Measurements from ENCODE around the gene TRNP1.

Gene TRNP1

DNA sequence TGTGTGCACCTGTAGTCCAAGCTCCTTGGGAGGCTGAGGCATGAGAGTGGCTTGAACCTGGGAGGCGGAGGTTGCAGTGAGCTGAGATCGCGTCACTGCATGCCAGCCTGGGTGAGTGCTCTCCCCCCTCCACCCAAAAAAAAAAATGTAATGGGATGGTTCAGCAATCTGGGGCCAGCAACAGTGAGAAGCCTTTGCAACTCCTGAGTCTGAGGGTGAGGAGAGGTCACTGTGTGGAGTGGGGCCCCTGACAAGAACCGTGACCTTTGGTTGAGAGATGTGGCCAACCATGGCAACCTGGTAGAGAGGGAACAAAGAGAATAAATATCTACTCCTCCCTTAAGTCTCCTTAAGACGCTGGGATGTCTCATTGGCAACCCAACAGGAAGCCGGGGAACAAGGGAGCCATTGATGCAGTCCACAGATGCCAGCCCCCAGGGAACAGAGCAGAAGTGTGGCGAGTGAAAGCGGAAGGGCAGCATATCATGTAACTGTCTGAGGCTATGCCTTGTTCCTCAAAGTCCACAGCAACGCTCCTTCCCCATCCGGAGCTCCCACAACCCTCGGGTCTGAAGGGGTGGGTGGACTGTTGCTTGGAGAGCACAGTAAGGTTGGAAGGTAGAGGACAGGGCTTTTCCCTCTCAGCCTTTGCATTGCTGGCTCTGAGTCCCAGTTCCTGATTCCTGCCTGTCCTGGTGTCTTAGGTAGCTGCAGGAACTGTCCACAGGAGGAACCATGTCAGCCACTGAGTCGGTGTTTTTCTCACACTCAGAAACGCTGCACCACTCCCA lies 8.3 kb downstream of the TRNP1 start:
- no peak for DNase-seq (ENCODE audit: low spot score)

DNA sequence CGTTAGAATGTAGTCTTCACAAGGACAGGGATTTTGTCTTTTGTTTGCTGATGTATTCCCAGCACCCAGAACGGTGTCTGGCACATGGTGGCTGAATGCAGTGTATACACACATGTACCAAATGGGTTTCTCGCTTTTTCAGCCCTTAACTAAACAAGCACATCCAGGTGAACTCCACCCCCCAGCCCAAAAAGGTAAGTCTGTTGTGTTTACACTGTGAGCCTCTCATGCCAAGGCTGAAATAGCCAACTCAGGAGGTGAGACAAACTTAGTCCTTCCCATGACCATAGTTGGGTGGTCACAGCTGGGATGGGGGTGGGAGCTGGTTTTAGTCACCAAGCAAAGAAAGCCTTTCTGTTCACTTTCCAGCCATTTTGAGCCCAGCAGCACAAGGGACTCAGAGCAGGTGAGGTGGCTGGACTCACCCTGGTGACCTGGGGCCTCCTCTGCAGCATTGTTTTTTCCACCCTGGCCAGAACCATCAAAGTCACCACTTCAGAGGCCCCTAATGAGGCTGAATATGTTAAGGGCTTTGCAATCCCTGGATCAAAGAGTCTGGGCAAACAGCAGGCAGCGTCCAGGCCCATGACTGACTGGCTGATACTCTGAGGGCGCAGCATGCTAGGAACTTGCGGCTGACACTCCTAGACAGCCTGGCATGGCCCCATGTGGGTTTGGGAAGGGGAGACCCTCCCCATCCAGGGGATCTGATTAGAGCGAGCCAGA lies 10.4 kb downstream of the TRNP1 start:
- DNase-seq (ENCODE audit: low spot score), result no peak

DNA sequence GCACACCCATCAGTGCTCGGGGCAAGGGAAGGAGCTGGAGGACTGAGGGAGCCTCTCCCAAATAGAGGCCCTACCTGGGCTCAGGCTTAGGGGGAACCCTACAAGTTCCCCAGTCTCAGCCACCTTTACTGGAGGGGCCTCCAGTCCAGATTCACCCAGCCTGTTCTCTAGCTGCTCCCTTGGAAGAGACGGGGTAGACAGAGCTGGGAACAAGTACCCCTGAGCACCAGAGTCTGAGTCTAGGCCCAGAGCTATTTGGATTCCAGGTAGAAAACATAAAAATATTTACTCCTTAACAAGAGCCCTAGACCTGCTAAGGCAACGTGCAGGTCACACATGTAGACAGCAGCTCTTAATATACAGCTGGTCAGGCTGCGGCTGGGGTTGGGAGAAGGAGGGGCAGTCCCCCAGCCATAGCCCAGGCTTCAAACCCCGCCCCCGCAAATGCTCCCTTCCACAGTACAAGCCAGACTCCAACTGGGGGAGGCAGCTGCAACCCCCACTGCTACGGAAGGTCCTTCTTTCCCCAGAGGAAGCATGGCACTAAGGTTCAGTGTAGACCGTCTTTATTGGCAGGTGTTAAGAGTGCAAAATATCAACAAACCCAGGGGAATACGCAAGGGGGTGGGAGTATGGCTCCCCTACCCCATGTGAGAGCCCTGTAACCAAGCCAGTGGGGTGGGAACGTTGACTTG lies 11.1 kb downstream of the TRNP1 start:
- no peak for DNase-seq (ENCODE audit: low spot score)

DNA sequence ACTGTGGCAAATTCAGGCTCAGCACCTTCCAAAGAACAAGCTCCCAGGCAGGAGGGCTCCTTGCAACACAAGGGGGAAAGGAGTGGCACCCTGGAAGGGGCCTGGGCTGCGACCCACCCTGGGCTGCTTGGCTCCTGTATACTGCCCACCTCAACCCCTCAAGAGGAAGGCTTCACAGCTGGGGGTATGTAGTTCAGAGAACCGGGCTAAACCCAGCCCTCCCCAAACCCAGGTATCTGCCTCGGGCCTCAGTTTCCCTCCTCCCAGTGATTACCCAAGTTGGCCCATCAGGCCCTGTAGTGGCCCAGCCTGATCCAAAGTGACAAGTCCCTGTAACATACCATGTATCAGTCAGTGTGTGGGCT lies 11.7 kb downstream of the TRNP1 start:
- no peak for DNase-seq (ENCODE audit: low spot score)

DNA sequence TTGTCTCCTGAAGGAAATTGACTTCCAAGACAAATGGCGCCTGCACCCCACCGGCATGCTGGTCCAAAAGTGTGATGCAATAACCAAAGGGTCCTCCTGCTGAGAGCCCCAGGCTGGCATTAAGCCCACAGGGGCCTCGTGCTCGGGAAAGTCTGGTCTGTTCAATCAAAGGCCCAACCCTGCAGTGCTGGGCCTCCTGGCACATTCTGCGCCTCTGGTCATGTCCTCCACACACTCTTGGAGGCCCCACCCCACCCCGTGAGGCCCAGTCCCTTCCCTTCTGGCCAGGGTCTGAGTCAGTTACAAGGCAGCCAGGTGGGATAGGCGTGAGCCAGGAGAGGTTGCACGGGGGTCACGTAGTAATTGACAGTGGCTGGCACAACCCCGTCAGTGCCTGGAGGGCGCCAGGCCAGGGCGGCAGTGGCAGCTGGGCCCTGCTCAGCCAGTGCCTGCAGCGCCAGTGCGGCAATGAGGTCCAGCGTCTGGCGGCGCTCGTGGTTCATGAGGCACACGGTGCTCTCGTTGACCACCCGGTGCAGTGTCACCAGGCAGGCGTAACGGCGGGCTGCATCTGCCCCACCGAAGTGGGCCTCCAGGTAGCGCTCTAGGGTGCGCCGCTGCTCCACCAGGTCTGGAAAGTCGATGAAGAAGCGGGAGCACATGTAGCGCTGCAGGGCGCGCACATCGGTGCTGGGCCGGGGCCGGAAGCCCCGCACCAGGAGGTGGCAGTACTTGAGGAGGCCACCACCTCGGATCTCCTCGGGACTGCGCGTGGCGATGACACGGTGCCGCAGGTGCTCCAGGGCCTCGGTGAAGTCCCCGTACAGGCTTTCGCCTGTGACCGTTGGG lies 12.4 kb downstream of the TRNP1 start:
- DNase-seq (ENCODE audit: low spot score), result no peak

DNA sequence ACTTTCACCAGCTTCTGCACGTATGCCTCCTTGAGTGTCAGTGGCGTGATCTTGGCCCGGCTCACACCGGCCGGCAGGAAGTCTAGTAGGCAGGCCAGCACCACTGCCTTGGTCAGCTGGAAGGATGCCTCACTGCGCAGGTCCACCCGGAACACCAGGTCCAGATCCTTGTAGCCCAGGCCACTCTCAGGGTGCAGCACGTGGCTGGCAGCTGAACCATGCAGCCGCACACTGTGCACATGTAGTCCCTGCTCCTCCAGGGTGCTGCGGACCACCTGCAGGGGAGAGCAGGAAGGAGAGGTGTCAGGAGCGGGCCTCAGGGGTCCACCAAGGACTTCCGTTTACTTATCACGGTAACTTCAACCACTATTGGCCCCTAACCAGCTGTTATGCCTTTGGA lies 13.2 kb downstream of the TRNP1 start:
- no peak for DNase-seq (ENCODE audit: low spot score)

DNA sequence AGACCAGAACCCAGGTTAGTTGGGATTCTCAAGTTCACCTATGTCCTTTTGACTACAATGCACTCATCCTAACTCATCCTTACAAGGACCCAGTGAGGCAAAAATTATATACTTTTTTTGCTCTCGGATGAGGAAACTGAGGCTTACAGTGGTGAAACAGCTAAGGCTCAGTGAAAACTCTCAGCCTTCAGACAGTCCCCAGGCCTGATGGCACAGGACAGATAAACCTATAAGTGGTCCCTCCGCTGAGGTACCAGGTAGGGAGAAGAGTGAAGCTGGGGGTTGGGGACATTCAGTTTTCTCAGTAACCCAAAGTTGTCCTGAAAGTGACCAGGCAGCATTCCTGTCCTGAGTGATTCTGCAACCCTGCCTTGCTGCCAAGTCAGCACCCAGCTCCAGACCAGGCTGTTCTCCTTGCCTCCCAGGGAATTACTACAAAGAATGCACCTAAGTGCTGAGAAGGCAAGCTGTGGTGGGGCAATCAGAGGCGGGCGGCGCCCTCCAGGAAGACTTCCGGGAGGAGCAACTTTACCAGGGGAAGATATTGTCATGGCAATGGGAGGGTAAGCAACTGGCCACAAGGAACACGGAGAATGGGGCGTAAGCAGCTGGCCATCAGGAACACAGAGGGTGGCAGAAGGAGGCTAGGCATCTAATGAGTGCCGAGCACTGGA lies 14.6 kb downstream of the TRNP1 start:
- no peak for DNase-seq (ENCODE audit: low spot score)

DNA sequence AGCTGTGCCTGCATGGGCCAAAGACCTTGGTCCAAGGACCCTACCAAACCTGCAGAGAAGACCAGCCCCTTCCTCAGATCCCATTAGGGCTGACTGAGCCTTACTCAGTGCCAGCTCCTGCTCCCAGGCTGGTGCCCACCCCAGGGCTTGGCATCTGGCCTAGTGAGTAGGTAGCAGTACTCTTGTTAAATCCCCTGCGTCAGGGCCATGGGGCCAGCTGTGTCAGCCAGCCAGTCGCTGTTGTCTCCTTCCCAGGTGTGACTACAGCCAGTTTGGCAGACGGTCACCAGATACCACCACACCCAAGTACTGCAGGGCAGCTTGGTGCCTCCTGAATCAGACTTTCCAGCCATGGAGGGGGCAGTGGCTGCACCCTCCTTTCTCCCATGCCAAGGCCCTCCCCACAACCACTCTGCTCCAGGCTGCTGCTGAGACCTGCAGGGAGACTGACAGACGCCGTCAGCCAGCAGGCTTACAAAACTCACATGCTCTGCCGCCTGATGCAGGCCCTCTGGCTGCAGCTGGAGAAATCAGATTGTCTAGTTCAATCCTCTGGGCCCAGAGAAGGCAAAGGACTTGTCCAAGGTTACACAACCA lies 16.2 kb downstream of the TRNP1 start:
- no peak for DNase-seq (ENCODE audit: low spot score)

DNA sequence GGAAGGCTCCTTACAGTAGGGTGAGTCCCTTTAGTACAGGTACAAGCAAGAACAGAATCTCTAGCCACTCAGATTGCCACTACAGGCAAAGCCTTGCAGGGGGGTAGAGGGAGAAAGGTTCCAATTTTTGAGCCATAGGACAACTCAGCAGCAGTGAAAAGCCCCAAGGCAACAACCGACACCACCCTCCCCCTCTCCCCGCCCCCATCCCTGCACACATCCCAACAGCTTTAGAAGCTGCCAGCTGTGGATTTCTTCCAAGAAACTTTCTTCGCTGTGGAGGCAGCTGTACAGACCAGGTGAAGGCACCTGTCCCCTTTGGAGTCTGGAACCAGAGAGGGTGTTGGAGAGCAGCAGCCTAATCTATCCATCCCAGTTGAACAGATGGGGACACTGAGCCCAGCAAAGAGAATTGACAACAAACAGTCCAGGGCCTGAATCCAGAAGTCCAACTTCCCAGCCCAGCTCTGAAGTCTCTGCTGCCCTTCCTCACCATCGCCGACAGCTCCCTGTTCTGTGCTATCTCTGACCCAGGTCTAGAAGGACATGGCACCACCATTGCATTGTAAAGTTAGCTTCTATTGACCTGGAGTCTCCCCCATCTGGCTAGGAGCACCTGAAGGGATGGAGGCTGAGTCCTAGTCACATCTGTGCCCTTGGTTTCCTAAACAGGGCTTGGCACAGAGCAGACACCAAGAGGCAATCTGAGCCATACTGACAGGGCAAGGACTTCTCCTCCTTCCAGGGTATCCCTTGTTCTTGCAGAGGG lies 16.9 kb downstream of the TRNP1 start:
- no peak for DNase-seq (ENCODE audit: low spot score)

DNA sequence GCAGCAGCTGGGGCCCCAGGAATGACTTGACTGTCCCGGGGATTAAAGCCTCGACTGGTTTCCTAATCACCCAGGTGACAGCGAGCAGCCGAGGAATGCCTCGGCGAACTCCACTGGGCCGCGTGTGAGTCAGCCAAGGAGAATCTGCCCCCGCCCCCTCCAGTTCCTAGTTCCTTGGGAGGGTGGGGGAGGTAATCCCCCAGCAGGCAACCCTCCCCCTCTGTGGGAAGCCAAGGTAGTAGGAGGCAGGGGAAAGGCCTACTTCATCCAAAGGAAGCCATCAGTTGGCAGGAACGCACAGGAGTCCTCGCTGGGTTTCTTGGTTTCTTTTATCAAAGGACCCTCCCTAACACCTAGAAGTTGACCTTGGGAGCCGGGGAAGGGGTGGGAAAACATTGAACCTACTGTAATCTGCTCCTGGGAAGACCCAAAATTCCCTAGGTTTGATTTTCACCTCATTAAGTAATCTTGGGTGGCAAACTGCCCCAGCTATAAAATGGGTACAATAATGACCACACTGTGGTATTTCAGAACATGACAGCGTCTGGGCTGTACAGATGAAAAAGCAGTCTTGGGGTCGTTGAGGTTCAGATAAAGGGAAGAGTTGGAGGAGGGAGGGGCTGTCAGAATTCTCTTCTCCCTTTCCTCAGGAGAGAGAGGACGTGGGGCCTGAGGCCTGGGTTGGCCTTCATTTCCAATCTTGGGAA lies 17.7 kb downstream of the TRNP1 start:
- DNase-seq (ENCODE audit: low spot score), result no peak

DNA sequence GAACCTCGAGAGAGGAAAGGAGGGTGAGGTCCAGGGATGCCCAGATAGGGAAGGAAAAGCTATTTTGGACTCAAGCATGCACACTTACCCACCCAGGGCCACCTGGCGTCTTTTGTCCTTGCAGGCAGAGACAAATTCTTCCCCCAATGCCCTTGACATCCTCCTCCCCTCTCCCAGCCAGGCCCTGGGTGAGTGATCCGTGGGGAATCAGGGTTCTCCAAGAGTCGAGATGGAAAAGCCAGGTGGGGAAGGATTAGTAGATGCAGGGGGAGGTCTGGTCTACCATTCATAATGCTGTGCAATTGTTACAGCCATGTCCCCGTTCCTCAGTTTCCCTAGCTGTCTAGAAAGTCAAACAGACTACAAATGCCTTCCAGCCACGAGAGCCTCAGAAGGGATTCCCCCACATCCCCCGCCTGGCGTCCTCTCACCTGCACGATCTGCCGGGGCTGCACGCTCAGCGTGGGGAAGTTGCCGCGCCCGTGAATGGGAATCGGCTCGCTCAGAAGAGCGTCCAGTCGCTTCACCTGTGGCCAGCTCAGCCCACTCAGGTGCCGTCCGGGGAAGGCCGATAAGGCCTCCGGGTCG lies 18.6 kb downstream of the TRNP1 start:
- DNase-seq (ENCODE audit: low spot score), result no peak

DNA sequence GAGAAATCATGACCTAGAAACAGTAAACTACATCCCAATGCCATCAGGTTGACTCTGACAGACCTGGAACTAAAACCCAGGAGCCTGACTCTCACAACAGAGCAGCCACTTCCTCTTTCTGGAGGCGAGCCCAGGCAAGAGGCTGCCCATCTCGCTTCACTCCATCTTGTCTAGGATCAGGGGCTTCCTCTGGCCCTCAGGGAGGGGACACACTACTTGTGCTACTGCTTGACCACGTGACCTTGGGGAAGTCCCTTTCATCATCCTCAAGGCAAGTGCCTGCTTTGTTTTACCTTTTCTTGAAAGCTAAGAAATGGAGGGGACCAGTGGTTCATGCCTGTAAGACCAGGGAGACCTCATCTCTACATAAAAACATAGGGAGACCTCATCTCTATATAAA lies 21.8 kb downstream of the TRNP1 start:
- no peak for DNase-seq (ENCODE audit: low spot score)

DNA sequence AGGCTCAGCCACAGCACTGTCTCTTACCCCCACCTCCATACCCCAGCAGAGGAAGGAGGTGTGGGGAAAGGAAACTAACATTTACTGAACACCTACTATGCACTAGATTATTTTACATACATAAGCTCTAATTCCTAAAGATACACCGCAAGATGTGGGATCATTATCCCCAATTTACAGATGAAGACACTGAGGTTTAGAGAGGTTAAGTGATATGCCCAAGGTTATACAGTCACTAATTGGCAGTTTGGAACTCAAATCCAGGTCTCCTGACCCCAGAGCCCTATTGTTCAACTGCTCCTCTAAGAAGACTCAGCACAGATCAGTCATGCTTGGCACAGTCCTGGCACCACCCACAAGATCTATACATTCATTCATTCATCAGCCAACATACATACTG lies 22.9 kb downstream of the TRNP1 start:
- DNase-seq (ENCODE audit: low spot score), result no peak

DNA sequence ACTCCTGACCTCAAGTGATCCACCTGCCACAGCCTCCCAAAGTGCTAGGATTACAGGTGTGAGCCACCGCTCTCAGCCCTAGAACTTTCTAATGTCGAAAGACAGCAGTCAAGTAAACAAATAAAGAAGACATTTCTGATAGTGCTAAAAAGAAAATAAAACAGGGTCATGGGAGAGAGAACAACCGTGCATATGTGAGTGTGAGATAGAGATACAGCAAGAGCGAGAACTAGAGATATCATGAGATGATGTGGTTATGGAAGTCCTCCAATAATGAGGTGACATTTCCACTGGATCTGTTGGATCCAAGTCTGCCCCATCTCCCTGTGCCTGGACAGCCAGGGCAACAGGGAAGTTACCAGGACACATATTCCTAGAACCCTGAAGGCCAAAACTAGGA lies 23.7 kb downstream of the TRNP1 start:
- DNase-seq (ENCODE audit: low spot score), result no peak

DNA sequence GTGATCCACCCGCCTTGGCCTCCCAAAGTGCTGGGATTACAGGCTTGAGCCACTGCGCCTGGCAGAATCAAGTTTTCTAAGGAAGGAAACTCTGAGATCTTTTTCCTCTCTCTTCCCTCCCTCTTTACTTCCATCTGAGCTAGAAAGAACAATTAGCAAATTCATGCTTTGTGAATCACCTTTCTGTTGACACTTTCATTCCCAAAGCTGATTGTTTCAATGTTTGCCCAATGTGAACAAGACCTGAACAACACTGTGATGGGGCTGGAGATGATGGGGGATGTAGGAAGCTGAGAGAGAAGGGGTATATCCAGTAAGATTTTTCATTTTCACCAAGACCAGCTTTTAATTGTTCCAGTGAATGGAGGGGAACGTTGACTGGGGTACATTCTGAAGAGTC lies 24.8 kb downstream of the TRNP1 start:
- no peak for DNase-seq (ENCODE audit: low spot score)

DNA sequence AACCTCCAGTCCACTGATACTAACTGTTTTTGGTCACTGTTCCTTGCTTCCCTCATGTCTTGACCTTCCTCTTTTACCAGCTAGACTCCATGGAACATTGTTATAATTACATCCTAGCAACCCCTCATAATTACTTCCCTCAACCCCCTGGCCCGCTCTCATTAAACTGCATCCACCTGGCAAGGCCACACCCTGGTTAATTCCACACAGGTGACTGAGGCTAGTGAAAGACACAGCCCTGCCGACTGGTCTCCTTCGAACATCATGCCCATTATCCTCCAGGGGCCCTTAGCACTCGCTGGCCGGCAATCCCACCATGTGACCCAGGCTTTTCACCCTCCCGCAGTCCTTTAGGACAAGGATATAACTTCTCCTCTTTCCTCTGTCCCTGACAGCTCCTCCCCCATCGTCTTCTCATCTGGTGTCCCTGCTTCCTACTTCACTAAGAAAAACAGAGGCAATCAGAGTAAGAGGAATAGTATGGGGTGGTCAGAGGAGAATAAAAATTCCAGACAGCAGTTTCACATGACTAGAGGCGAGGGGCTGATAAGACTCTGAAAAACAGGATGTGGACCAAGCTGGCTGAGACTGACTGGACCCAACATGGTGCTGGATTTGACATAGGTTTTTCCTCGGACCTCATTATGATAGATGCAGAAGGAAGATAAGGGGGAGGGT lies 28.0 kb downstream of the TRNP1 start:
- no peak for DNase-seq (ENCODE audit: low spot score)

DNA sequence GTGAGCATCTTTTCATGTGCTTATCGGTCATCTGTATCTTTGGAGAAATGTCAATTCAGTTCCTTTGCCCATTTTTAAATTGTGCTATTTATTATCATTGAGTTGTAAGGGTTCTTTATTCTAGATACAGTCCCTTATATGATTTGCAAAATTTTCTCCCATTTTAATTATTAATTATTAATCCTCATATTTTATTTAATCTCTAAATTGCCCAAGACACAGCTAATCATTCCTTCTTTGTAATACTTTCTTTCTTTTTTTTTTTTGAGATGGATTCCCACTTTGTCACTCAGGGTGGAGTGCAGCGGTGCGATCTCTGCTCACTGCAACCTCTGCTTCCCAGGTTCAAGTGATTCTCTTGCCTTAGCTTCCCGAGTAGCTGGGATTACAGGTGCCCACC lies 32.2 kb downstream of the TRNP1 start:
- DNase-seq (ENCODE audit: low spot score), result no peak

DNA sequence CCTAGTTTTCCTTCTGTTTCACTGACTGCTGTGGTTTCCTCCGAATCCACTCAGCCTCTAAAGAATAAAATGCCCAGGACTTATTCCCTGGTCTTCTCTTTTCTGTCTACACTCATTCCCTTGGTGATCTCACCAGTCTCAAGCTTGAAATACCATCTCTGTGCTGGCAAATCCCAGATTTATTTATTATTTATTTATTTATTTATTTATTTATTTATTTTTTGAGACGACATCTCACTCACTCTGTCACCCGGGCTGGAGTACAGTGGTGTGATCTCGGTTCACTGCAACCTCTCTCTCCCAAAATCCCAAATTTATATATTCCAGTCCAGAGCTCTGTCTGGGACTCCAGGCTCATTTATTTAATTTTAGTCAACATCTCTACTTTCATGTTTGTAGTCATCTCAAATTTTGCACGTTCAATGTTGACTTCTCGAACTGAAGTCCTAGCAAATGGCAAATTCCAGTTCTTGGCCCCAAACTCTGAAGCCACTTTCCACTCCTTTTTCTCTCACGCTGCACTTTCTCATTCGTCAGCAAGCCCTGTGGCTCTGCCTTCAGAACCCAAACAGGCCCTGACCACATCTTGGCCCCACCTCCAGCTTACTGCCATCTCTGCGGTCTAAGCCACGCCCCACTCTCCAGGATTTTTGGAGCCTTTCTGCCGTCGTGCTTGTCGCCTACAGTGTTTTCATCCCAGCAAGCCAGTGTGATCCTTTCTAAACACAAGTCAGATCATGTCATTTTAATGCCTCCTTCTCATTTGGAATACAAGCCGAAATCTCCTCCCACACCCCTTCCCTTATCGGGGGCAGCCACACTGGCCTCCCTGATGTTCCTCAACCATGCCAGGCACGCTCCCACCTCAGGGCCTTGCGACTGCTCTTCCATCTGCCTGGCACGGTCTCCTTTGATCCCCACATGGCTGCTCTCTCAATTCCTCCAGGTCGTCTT lies 33.4 kb downstream of the TRNP1 start:
- no peak for DNase-seq (ENCODE audit: low spot score)

Measured in HuH-7 (cell line).